ENCODE results near the gene CLCN6. TPM values are rescaled to one million over a fixed set of nuclear protein-coding genes. Genes with fewer than 3 reads are reported as not detected.

The CLCN6 gene
- total and polyA plus RNA-seq, 2 of the 8 experiments (the other 6 are each of a cell fraction or from before 2014, with no cell fraction given) = 15.7 to 26.0 TPM

GRCh38 chr1:11833900-11834299 lies 27.9 kb downstream of the CLCN6 start:
- Histone ChIP-seq H2BK5ac (ENCODE audit: low read depth, low read length) (no peak overlapping the region; the same call in 1 of the 2 replicates), H4K20me1 (replicated peaks in 1 of 2; ENCODE audit: control insufficient read depth in 1 of 2, insufficient read depth in 2 of 2, low read length in 2 of 2) (peaks cover 15 to 22% of the 10 kb centered on the region in 2 experiments), H3K9me3 (ENCODE audit: insufficient read depth in 2 of 2, low read depth in 1 of 2, low read length in 1 of 2) (no peaks in the 10 kb centered on the region), H3K4me2 (ENCODE audit: insufficient read depth in 1 of 2, low read depth in 2 of 2, low read length in 2 of 2) (no peak overlapping the region), H3K27ac (ENCODE audit: low read depth, low read length) (no peak overlapping the region), H2BK12ac (ENCODE audit: low read depth, low read length) (no peak overlapping the region), H3K4me3 (ENCODE audit: extremely low read depth in 1 of 4, insufficient read depth in 2 of 4, low read depth in 3 of 4, low read length in 4 of 4) (no peak overlapping the region), H2BK120ac (replicated peaks; ENCODE audit: low read depth, low read length) (no peak overlapping the region), H2BK15ac (ENCODE audit: low read length) (no peak overlapping the region), H3K18ac (ENCODE audit: extremely low read depth, low read length) (no peak overlapping the region), H2BK20ac (ENCODE audit: low read length) (no peak overlapping the region), H3K23me2 (ENCODE audit: low read depth, low read length) (no peaks in the 10 kb centered on the region), H3K27me3 (replicated peaks in 1 of 4; ENCODE audit: control insufficient read depth in 3 of 4, extremely low read depth in 1 of 4, insufficient read depth in 3 of 4, low read length in 3 of 4) (no peaks in the 10 kb centered on the region), H2AFZ (ENCODE audit: low read length) (no peak overlapping the region), H4K5ac (ENCODE audit: insufficient read length, low read depth, low read length) (peak overlapping the region; percentile 15), H3K14ac (ENCODE audit: insufficient read length) (no peak overlapping the region), H3K79me2 (ENCODE audit: control insufficient read depth in 1 of 2, insufficient read depth in 2 of 2, low read length in 2 of 2) (no peaks in the 10 kb centered on the region), H3K36me3 (ENCODE audit: control insufficient read depth in 2 of 4, insufficient read depth in 4 of 4, low read length in 3 of 4) (peaks cover 40 to 72% (median 70%) of the 10 kb centered on the region in 4 experiments), H3K56ac (replicated peaks; ENCODE audit: insufficient read length, low read depth, low read length) (no peak overlapping the region), H3K4ac (replicated peaks; ENCODE audit: insufficient read length, low read depth, low read length) (no peak overlapping the region), H3K4me1 (replicated peaks in 1 of 4; ENCODE audit: control insufficient read depth in 3 of 4, insufficient read depth in 4 of 4, low read length in 3 of 4) (no peaks in the 10 kb centered on the region), H2AK5ac (ENCODE audit: low read depth, low read length) (no peak overlapping the region), H3K23ac (ENCODE audit: insufficient read length) (no peak overlapping the region), H4K91ac (replicated peaks; ENCODE audit: insufficient read length, low read length) (no peak overlapping the region), H3K79me1 (ENCODE audit: low read depth, low read length) (no peaks in the 10 kb centered on the region), H4K8ac (ENCODE audit: extremely low read depth, insufficient read depth, low read length) (no peak overlapping the region; the same call in 1 of the 2 replicates), H3K9ac (replicated peaks in 1 of 4; ENCODE audit: extremely low read depth in 1 of 4, low read depth in 3 of 4, low read length in 3 of 4) (no peak overlapping the region)
- 96% methylated on average over 12 of the region's 13 CpGs; no CpG with 5 or more reads in 1 of the 2 experiments for WGBS, 2 experiments (ENCODE audit: extremely low coverage in 1 of 2, insufficient coverage in 1 of 2, insufficient read length in 1 of 2, insufficient replicate concordance in 2 of 2, low coverage in 1 of 2, low lambda C conversion rate in 2 of 2, missing lambda C conversion rate in 1 of 2)
- FAIRE-seq (no peak), DNase-seq (ENCODE audit: low read depth in 1 of 2, low spot score in 2 of 2) (no peak)
- POLR2A ChIA-PET (ENCODE audit: partially characterized antibody) = interaction anchor here (0.8 to 1.5 kb wide), 3 partner anchors 9 to 76 kb away, joined by 3 to 5 read pairs (median 3); no protein-coding TSS in a partner anchor
- CTCF ChIA-PET (ENCODE audit: partially characterized antibody) = interaction anchor here (0.9 to 1.0 kb wide), 2 partner anchors 53 to 59 kb away, joined by 3 read pairs; no protein-coding TSS in a partner anchor
- TF ChIP-seq RFX5 (IDR thresholded peaks at IDR 0.05; ENCODE audit: borderline replicate concordance, low read depth, low read length) = no peak
- no peak for TF ChIP-seq RXRA (IDR thresholded peaks at IDR 0.05; ENCODE audit: insufficient read depth, low read depth, low read length)
- TF ChIP-seq ZNF274 (IDR thresholded peaks at IDR 0.05; ENCODE audit: borderline replicate concordance, extremely low read depth, low read length) = no peak
- no peak for TF ChIP-seq NANOG (IDR thresholded peaks at IDR 0.05; ENCODE audit: insufficient read depth, low read depth, low read length, poor library complexity, severe bottlenecking)
- TF ChIP-seq E2F6 (IDR thresholded peaks at IDR 0.05) = no peak
- no peak for TF ChIP-seq SP2 (IDR thresholded peaks at IDR 0.05; ENCODE audit: low read length)
